Uterus (tissue), 4 donors: ENCODE measurements around the gene JAK1. TPM values are rescaled to one million over a fixed set of nuclear protein-coding genes. Genes with fewer than 3 reads are reported as not detected.

Experiments used
- DNase-seq, 2 donors: peaks; one replicate each; pipeline ENCODE4 v3.0.0-alpha.2; 2019 to 2020
- H3K27ac ChIP-seq, 2 donors: fragments of 200-600 bp; sonication (generic); 1 replicate in 1 of 2; 2 replicates in 1 of 2; pipeline ENCODE4 v1.5.1; 2016 to 2018
- H3K27me3 ChIP-seq, 2 donors: fragments of 200-600 bp; sonication (generic); one replicate each; pipeline ENCODE4 v1.5.1; 2018 to 2019; ENCODE audit warnings: control low read depth in 1 of 2
- H3K36me3 ChIP-seq, 2 donors: fragments of 200-600 bp; sonication (generic); one replicate each; pipeline ENCODE4 v1.5.1; 2019; ENCODE audit warnings: control low read depth in 1 of 2
- H3K4me1 ChIP-seq, 2 donors: fragments of 200-600 bp; sonication (generic); one replicate each; pipeline ENCODE4 v1.5.1; 2018 to 2019; ENCODE audit warnings: control low read depth in 1 of 2
- H3K4me3 ChIP-seq, 2 donors: fragments of 200-600 bp; sonication (generic); 1 replicate in 1 of 2; 2 replicates in 1 of 2; pipeline ENCODE4 v1.5.1; 2018 to 2019; ENCODE audit warnings: mild to moderate bottlenecking in 1 of 2
- H3K9me3 ChIP-seq, 2 donors: fragments of 200-600 bp; sonication (generic); one replicate each; pipeline ENCODE4 v1.5.1; 2019; ENCODE audit warnings: control low read depth in 1 of 2
- POLR2A ChIP-seq, 2 donors: fragments of 450-650 bp; IDR thresholded peaks; one replicate each; pipeline ENCODE4 v1.6.1; 2016; ENCODE audit warnings: antibody characterized with exemption in 2 of 2, mild to moderate bottlenecking in 1 of 2, moderate library complexity in 1 of 2
- intact Hi-C: fragments of 100-400 bp; cut with DNase I; formaldehyde crosslinking; loops from one replicate; pipeline ENCODE4 v1.15.1; 2023; ENCODE audit warnings: low total_unique reads
- total RNA-seq, 4 donors: library from RNA; depleted of rRNA in 3 of 4; stranded (reverse); fragments of >200 nt in 3 of 4; gene quantifications; one replicate each; pipeline versions ENCODE4 v1.1.0 to v1.2.4, GENCODE V29; 2014 to 2023
- TF ChIP-seq, protein P1 (sequence below), 4 experiments: fragments of 200-600 bp in 2 of 4; fragments of 450-650 bp in 2 of 4; sonication (generic) in 2 of 4; IDR thresholded peaks; one replicate each; pipeline ENCODE4 v1.5.1; 2016 to 2019; ENCODE audit warnings: antibody characterized with exemption in 4 of 4, mild to moderate bottlenecking in 2 of 4, moderate library complexity in 1 of 4
- donor health status: DM: yes; HTN: yes; CAD: no.

The JAK1 gene
- total RNA-seq, 4 donors from 2014 or later, result 70.9 to 136 (median 125) TPM

- Histone ChIP-seq H3K27ac (no peak overlapping the region), H3K4me1 (no peaks in the 10 kb centered on the region), H3K4me3 (no peak overlapping the region), H3K36me3 (no peaks in the 10 kb centered on the region), H3K27me3 (no peaks in the 10 kb centered on the region), H3K9me3 (no peaks in the 10 kb centered on the region)
- intact Hi-C loops, result no loop called here
- TF ChIP-seq, protein P1, sequence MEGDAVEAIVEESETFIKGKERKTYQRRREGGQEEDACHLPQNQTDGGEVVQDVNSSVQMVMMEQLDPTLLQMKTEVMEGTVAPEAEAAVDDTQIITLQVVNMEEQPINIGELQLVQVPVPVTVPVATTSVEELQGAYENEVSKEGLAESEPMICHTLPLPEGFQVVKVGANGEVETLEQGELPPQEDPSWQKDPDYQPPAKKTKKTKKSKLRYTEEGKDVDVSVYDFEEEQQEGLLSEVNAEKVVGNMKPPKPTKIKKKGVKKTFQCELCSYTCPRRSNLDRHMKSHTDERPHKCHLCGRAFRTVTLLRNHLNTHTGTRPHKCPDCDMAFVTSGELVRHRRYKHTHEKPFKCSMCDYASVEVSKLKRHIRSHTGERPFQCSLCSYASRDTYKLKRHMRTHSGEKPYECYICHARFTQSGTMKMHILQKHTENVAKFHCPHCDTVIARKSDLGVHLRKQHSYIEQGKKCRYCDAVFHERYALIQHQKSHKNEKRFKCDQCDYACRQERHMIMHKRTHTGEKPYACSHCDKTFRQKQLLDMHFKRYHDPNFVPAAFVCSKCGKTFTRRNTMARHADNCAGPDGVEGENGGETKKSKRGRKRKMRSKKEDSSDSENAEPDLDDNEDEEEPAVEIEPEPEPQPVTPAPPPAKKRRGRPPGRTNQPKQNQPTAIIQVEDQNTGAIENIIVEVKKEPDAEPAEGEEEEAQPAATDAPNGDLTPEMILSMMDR (IDR thresholded peaks at IDR 0.05), result no peak
- TF ChIP-seq POLR2A (IDR thresholded peaks at IDR 0.05), result no peak
- DNase-seq, result no peak
Measured at GRCh38 chr1:64834734-64835133, 131.6 kb downstream of the JAK1 start.

- DNase-seq, result no peak
- intact Hi-C loops, result no loop called here
- no peaks in the 10 kb centered on the region for H3K4me1 ChIP-seq
- H3K4me3 ChIP-seq, result no peak overlapping the region
- H3K27me3 ChIP-seq, result no peaks in the 10 kb centered on the region
- H3K9me3 ChIP-seq, result no peaks in the 10 kb centered on the region
- no peaks in the 10 kb centered on the region for H3K36me3 ChIP-seq
- no peak overlapping the region for H3K27ac ChIP-seq
- TF ChIP-seq POLR2A (IDR thresholded peaks at IDR 0.05), result no peak
Measured at GRCh38 chr1:64830030-64830651, 136.2 kb downstream of the JAK1 start.

GRCh38 chr1:64829411-64830029 lies 136.8 kb downstream of the JAK1 start:
- DNase-seq, result no peak
- Histone ChIP-seq H3K4me3 (no peak overlapping the region), H3K36me3 (no peaks in the 10 kb centered on the region), H3K9me3 (no peaks in the 10 kb centered on the region), H3K27ac (no peak overlapping the region), H3K27me3 (no peaks in the 10 kb centered on the region), H3K4me1 (no peaks in the 10 kb centered on the region)
- intact Hi-C loops, result loop anchor here (10.0 kb wide), 1 partner anchor 145 kb away; no protein-coding TSS in a partner anchor
- TF ChIP-seq POLR2A (IDR thresholded peaks at IDR 0.05), result no peak
- TF ChIP-seq, protein P1 (IDR thresholded peaks at IDR 0.05), result no peak

DNA sequence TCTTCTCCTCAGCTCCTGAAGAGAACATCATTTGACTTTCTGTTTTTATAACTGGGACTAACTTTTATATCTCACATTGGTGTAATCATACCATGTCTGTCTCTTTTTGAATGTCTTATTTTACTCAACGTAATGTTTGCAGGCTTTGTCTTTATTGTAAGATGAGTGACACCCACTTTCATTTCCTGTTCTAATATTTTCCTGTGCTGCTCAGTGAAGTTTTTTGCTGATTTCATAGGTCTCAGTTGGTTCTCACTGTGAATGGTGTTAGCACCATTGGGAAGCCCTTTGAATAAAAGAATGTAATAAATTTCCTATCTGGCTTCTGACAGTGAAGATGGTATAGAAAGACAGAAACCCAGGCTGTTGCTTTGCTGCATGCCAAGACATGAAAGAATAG lies 137.5 kb downstream of the JAK1 start:
- Histone ChIP-seq H3K4me1 (no peaks in the 10 kb centered on the region), H3K9me3 (no peaks in the 10 kb centered on the region), H3K36me3 (no peaks in the 10 kb centered on the region), H3K27ac (no peak overlapping the region), H3K4me3 (no peak overlapping the region), H3K27me3 (no peaks in the 10 kb centered on the region)
- intact Hi-C loops, result loop anchor here (10.0 kb wide), 1 partner anchor 144 kb away; no protein-coding TSS in a partner anchor
- no peak for TF ChIP-seq POLR2A (IDR thresholded peaks at IDR 0.05)
- TF ChIP-seq, protein P1 (IDR thresholded peaks at IDR 0.05), result no peak
- DNase-seq, result no peak

- TF ChIP-seq, protein P1 (IDR thresholded peaks at IDR 0.05), result no peak
- no peak for TF ChIP-seq POLR2A (IDR thresholded peaks at IDR 0.05)
- H3K36me3 ChIP-seq, result no peaks in the 10 kb centered on the region
- H3K9me3 ChIP-seq, result no peaks in the 10 kb centered on the region
- H3K27me3 ChIP-seq, result no peaks in the 10 kb centered on the region
- H3K4me1 ChIP-seq, result no peaks in the 10 kb centered on the region
- no peak overlapping the region for H3K4me3 ChIP-seq
- no peak for DNase-seq
- intact Hi-C loops, result loop anchor here (10.0 kb wide), 1 partner anchor 142 kb away; no protein-coding TSS in a partner anchor
- no peak overlapping the region for H3K27ac ChIP-seq
Measured at GRCh38 chr1:64826991-64827390, 139.4 kb downstream of the JAK1 start.
